RKO (cell line): Measurements from ENCODE around the gene SHE.

Experiments
- DNase-seq: peaks from one replicate; pipeline ENCODE4 v3.0.0-alpha.2; 2016; ENCODE audit warnings: low spot score

SHE gene

DNA sequence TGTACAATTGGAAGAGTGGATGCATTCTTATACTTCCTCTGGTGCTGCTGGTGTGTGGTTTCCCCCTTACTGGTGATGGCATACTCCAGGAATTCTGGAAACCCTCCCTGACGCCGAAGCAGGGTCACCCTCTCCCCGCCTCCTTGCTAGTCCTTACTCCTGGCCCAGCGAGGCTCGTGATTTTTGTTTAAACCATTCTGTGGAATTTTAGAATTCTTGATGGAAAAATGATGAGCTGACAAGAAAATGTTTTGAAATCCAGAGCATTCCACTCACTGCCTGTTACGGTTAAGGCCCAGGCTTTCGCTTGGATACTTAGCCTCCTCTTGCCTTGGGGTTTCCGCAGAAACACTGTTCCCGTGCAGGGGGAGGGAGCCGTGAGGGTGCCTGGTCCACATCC is 55.9 kb downstream of the SHE start:
- DNase-seq = no peak

DNA sequence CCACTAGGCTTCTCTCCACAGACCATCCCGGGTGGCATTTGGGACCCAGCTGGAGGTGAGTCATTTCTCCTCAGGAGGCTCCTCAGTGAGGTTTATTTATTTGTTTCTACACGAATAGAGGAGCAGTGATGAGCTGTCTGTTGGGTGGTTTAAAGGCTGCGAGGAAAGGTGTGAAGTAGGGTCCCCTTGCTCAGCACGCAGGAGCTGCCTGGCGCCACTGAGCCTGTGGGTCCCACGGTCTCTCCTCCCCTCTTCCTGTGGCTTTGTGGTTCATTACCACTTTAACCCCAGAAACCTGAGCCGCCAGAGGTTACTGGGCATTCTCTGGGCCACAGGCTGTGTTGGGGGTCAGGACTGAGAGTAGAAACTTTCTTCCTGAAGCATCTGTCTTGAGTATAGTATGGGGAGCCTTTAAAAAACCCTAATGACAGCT is 57.2 kb downstream of the SHE start:
- DNase-seq = peak; percentile 18

DNA sequence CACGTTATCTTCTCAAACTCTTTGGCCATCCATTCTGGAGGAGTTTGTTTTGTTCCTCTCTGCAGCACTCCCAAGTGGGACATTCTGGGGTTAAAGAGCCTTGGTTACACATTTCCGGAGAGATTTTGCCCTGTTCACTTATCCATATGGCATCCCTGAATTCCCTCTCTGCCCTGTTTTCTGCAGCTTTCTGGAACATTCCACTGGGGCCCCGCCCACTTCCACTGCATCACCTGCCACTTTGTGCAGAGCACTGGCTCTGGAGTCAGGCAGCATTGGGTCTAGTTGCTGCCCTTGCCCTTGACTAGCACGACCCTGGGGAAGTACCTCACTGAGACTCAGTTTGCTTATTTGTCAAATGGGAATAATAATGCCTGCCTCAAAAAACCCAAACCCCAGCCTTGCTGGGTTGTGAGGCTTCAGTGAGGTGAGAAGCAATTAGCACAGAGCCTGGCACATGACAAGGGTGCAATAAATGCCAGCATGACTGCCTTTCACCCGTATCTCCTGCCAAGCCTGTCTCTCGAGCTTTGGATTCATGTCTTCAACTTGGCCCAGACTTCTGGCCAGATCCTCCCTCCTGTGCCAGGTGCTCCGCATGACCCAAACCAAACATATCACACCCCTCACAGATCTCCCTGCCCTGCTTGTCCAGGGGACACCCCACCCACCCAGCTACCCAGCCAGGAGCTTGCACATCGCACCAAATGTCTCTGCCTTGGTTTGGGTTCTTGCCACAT is 58.8 kb downstream of the SHE start:
- DNase-seq = no peak

DNA sequence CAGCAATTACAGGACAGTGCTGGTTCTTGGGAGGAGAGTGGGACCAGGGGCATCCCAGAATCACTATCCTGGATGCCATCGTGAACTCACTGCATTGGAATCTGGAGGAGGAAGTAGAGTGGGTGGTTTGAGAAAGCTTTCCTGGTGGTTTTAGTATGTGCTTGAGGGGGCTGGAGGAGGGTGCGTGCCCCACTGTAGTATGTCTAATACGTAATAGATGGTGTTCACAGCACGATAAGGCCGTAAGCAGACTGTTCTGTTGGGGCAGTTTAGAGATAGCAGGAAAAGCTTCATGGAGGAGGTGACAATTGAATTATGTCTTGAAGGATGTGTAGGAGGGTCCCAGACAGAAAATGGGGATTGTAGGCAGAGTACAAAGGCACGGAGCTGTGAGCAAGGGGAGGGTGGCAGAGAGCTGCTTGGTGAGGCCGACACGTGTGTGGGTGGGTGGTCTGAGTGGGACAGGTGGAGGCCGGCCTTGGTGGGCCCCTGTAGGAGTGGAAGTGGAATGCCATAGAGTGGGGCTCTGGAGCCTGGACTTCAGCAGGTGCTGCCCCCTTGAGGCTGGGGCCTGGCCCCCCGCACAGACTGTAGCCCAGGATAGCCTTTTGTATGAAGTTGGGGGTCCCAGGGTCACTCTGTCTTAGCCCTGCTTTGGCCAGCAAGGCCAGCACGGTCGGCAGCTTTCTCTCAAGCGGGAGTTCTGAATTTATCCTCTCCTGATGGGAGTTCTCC is 60.0 kb downstream of the SHE start:
- no peak for DNase-seq

DNA sequence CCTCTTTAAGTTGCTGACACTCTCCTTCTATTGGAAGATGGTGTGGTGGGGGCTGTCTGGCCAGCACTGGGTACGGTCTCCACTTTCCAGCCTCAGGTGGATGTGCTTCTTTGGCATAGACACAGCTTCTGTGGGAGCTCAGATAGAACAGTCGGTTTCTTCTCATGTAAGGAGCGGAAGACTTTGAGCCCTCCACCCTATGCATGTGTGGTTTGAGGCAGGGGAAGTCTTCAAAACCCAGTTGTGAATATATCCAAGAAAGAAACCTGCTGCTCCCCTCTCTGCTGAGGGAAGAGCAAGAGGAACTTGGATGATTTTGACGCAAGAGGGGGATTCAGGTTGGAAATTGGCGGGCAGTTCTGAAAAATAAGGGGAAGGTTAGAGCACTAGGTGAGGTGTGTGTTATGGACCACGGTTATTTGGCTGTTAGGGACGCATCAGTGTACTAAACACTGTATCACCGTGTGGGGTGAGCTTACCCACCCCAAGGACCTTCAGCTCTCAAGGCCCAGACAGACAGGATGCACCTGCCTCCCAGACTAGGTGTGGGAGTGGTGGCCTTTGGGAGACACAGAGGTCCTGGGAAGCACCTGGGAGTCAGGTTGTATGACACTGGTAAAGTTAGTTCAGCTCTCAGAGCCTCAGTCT is 60.8 kb downstream of the SHE start:
- no peak for DNase-seq

DNA sequence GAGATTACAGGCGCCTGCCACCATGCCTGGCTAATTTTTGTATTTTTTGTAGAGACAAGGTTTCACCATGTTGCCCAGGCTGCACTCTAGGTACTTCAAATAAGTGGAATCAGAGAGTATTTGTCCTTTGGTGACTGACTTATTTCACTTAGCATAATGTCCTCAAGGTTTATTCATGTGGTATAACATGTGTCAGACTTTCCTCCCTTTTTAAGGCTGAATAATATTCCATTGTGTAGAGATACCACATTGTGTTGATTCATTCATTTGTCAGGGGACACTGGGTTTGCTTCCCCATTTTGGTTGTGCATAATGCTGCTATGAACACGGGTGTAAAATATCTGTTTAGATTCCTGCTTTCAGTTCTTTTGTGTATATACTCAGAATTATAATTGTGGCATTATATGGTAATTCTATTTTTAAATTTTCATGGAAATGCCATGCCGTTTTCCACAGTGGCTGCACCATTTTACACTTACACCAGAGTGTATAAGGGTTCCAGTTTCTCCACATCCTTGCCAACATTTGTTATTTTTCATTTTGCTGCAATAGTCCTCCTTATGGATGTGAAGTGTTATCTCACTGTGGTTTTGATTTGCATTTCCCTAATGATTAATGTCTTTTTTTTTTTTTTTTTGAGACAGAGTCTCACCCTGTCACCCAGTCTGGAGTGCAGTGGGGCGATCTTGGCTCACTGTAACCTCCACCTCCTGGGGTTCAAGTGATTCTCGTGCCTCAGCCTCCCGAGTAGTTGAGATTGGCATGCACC is 62.0 kb downstream of the SHE start:
- no peak for DNase-seq

DNA sequence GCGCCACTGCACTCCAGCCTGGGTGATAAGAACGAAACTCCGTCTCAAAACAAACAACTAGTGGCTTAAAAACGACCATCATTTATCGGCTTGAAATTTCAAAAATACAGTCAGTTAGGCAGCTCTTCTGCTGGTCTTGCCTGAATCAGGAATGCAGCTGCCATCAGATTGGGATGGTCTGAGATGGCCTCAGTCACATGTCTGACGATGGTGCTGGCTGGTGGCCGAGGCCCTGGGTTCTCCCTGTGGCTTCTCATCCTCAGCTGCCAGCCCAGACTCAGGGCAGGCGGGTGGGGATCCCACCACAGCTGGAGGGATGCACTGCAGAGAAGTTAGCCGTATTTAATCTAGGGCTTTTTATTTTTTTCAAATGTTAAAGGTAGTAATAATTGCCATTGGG is 65.8 kb downstream of the SHE start:
- DNase-seq = no peak

DNA sequence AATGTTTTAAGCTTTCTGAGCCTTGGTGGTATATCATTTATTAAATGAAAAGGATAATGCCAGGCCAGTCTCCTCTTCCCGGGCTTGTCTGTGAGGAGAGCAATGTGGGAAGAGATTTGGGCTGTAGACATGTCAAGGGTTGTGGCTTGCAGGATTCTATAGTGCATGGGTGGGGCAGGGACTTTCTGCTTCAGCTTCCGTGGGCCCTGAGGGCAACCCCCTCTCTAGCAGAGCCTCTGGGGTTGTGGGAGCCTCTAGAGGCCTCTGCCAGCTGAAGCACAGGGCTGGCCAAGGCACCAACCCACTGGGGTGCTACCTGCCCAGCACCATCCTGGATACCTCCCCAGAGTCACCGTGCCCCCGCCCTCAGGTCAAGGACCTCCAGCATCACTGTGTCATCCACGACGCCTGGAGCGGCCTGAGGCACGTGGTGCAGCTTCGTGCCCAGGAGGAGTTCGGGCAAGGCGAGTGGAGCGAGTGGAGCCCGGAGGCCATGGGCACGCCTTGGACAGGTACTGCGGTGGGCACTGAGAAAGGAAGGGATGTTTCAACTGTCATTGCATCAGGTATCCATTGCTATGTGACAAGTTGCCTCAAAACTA is 66.5 kb downstream of the SHE start:
- no peak for DNase-seq

DNA sequence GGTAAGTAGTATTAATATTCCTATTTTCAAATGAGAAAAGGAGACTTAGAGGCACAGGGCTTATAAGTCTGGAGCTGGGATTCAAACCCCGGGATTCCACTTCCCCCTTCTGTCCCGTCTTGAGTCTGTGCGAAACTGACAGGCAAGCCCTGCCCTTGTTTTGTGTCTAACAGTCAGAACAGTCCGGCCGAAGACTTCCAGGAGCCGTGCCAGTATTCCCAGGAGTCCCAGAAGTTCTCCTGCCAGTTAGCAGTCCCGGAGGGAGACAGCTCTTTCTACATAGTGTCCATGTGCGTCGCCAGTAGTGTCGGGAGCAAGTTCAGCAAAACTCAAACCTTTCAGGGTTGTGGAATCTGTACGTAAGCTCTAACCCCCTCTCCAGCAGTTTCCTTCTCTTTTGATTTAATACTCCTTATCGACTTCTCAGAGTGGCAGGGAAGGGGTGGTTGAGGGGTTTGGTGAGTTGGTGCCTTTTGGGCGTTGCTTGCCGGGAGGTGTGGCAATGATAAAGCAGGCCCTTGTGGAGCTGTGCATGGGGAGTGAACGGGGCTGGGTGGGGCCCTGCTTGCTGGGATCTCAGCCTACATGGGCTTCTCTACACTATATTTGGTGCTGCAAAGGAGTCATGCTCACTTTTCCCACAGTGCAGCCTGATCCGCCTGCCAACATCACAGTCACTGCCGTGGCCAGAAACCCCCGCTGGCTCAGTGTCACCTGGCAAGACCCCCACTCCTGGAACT is 67.7 kb downstream of the SHE start:
- DNase-seq = no peak

DNA sequence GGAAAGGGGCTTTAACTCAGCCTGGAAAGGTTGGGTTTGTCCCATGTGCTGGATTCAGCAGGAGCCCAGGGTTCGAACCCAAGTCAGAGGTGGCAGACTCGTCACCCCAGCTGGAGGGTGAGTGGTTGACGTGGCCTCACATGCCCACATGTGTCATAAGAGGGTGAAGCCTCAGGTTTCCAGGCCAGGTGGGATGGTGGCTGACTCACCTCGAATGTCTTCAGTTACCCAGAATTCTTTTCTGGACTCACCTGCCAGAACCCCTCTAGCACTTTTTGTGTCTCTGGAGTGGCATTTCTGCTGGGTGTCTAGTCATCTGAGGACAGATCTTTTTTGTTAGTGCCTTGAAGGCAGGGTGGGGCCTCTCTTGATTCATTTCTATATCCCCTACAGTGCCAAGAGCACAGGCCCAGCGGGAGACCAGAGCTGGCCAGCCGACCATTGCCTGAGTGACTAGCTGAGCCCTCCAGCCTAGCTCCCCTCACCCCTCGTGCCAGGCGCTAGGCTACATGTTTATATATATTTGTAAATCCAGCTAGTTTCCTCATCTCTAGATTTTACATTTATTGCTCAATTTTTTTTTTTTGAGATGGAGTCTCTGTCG is 68.9 kb downstream of the SHE start:
- DNase-seq = no peak

DNA sequence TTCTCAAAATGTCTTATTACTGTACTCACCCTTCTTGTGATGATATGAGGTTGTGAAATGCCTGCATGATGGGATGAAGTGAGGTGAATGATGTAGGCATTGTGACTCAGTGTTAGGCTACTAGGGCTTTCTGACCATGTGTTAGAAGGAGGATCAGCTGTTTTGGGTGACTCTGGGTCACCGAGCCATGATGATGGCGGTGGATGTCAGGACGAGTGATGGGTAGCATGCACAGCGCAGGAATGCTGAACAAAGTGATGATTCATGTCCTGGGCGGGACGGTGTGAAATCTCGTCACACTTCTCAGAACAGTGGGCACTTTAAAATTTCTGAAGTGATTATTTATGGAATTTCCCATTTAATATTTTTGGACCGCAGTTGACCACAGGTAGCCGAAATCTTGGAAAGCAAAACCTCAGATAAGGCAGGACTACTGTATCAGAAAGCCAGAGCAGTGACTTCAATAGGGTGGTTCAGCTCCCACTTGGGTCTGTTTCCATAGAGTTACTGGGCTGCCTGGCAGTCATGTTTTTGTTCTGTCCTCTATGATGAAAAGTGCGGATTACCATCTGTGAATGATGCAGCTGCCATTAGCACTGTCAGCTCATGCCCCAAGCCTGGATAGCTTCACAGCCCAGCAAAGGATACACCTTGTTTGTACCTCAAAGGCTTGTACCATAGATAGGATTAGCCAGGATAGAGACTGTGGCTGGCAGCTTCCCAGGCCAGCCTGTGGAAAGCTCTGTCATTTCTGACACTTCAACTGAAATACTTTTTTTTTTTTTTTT is 70.4 kb downstream of the SHE start:
- DNase-seq = peak; percentile 85

DNA sequence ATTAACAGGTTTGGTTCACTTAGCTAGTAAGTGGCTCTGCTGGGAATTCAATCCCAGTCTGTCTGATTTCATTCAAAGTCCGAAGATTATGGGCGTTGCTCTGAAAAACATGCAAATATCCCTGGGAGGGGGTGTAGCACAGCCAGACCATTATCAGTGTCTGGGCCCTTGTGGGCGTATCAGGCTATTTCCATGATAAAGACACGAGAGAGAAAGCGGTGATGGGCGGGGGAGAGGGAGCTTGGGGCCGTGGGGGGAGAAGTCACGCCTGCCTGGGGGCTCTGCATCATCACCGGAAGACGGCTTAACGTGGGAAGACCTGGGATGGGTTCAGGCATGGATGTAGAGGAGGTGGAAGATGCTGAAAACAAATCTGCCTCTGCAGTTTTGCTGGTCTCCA is 71.3 kb downstream of the SHE start:
- DNase-seq = no peak

DNA sequence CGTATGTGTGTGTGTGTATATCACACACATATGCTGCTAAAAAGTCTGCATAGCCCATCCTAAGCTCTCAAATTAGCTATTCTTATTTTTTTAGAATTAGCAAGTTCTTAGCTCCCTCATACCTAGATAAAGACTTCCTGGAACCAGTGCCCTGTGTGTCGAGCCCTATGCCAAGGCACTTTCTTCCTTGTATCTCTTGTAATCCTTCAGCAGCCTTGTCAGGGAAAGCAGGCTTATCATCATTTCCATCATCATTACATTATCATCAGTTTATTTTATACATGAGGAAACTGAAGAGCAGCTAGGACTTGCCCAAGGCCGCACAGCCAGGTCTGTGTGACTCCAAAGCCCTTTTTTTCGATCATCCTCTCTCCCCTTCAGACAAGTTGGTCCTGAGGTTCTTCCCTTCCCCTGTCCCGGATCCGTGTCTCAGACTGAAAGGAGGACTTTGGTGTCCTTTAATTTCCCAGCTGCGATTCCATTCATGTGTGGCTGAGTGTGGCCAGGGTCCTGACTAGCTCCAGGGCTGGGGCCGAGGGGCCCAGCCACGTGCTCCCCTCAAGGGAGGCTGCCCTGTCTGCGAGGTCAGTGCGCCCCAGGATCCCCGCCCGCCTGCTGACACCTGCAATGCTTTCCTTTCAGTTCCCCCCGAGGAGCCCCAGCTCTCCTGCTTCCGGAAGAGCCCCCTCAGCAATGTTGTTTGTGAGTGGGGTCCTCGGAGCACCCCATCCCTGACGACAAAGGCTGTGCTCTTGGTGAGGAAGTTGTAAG is 72.2 kb downstream of the SHE start:
- DNase-seq = no peak
